Right lobe of liver (tissue), 6 donors: Measurements from ENCODE around the gene SNX30. TPM values are rescaled to one million over a fixed set of nuclear protein-coding genes. Genes with fewer than 3 reads are reported as not detected.

Source experiments
- ATAC-seq, 4 donors: fragments of 200-7000 bp; cut with Tn5 transposase; one replicate each; pipeline ENCODE4 v1.9.1; 2020; ENCODE audit warnings: mild to moderate bottlenecking in 4 of 4, moderate library complexity in 4 of 4
- DNase-seq, 3 donors: peaks; one replicate each; pipeline ENCODE4 v3.0.0-alpha.2; 2020
- H3K27ac ChIP-seq, 3 donors: fragments of 200-600 bp; one replicate each; pipeline ENCODE4 v1.8.0; 2022
- H3K27me3 ChIP-seq, 2 donors: fragments of 200-600 bp; one replicate each; pipeline ENCODE4 v1.8.0; 2022
- H3K36me3 ChIP-seq, 4 donors: fragments of 200-600 bp; sonication (generic) in 1 of 4; one replicate each; pipeline versions ENCODE4 v1.5.1 to v1.8.0; 2017 to 2022; ENCODE audit warnings: control low read depth in 1 of 4
- H3K4me1 ChIP-seq, 4 donors: fragments of 200-600 bp; sonication (generic) in 1 of 4; one replicate each; pipeline versions ENCODE4 v1.5.1 to v1.8.0; 2017 to 2022; ENCODE audit warnings: control low read depth in 1 of 4
- H3K4me3 ChIP-seq, 3 donors: fragments of 200-600 bp; one replicate each; pipeline ENCODE4 v1.8.0; 2022
- H3K9me3 ChIP-seq, 4 donors: fragments of 200-600 bp; sonication (generic) in 1 of 4; one replicate each; pipeline versions ENCODE4 v1.5.1 to v1.8.0; 2017 to 2022; ENCODE audit warnings: control low read depth in 1 of 4
- POLR2A ChIP-seq: fragments of 450-650 bp; IDR thresholded peaks from one replicate; pipeline ENCODE4 v1.6.1; 2017; ENCODE audit warnings: antibody characterized with exemption, mild to moderate bottlenecking
- WGBS: methylation state at CpG from one replicate; pipeline ENCODE4 v1.1.6; 2018; ENCODE audit warnings: low coverage, low lambda C conversion rate; ENCODE audit not compliant: insufficient coverage; ENCODE audit errors: missing lambda C conversion rate; 5-methylcytosine and 5-hydroxymethylcytosine counted together
- intact Hi-C, 2 donors: fragments of 100-400 bp; cut with DNase I; formaldehyde crosslinking; loops; one replicate each; pipeline versions ENCODE4 v1.11.2 to v1.14.1; 2022
- total RNA-seq, 6 experiments: library from RNA; depleted of rRNA in 2 of 6; stranded (reverse); fragments of >200 nt in 2 of 6; fragmentation: NEBNext Ultra II Directional in 3 of 6; extraction: Animal tissue kit (Norgen Biotek cat#: 25700) in 3 of 6; gene quantifications; one replicate each; pipeline versions ENCODE4 v1.1.0 to v1.2.4, GENCODE V29; 2016 to 2023
- TF ChIP-seq, protein P1 (sequence below), 4 donors: fragments of 200-600 bp in 3 of 4; fragments of 450-650 bp in 1 of 4; IDR thresholded peaks; one replicate each; pipeline versions ENCODE4 v1.5.1 to v1.8.0; 2016 to 2022; ENCODE audit warnings: antibody characterized with exemption in 4 of 4, mild to moderate bottlenecking in 2 of 4
- donor health status: DM: no; HTN: yes; CAD: no.
- donor health status: DM: no; HTN: no; CAD: no.
- donor health status: DM: no; HTN: no; CAD: no.
- donor health status: DM: no; HTN: yes; CAD: no.
- donor health status: DM: no; HTN: yes; CAD: no.

SNX30 gene
- total RNA-seq, 6 experiments from 2014 or later = 5.2 to 9.0 (median 7.5) TPM

DNA sequence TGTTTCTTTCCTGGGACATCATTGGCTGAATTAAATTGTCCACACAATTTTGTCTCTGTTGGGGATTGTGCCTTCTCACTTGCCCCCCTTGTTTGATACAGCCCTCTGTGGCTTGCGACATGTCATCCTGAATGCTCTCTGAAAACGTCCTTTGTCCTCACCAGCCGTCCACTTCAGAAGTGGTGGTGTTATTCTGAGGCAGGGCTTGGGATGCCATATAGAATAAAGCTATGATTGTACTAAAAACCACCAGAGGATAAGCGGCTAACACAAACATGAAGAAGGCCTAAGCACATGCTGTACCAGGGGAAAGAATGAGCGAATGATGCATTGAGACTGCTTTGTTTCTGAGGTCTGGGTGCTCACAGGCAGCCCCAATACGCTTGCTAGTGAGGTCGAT is 3.5 kb upstream of the SNX30 start:
- Histone ChIP-seq H3K9me3 (peaks cover 0 to 2% (median 0%) of the 10 kb centered on the region in 4 donors), H3K4me3 (no peak overlapping the region), H3K4me1 (peaks cover 0 to 8% (median 2%) of the 10 kb centered on the region in 4 donors), H3K27me3 (no peaks in the 10 kb centered on the region), H3K36me3 (no peaks in the 10 kb centered on the region), H3K27ac (no peak overlapping the region)
- intact Hi-C loops = no loop called here
- ATAC-seq (no peak), DNase-seq (no peak)
- no CpG with 5 or more reads among the region's 7 CpGs for WGBS
- TF ChIP-seq, protein P1, sequence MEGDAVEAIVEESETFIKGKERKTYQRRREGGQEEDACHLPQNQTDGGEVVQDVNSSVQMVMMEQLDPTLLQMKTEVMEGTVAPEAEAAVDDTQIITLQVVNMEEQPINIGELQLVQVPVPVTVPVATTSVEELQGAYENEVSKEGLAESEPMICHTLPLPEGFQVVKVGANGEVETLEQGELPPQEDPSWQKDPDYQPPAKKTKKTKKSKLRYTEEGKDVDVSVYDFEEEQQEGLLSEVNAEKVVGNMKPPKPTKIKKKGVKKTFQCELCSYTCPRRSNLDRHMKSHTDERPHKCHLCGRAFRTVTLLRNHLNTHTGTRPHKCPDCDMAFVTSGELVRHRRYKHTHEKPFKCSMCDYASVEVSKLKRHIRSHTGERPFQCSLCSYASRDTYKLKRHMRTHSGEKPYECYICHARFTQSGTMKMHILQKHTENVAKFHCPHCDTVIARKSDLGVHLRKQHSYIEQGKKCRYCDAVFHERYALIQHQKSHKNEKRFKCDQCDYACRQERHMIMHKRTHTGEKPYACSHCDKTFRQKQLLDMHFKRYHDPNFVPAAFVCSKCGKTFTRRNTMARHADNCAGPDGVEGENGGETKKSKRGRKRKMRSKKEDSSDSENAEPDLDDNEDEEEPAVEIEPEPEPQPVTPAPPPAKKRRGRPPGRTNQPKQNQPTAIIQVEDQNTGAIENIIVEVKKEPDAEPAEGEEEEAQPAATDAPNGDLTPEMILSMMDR (IDR thresholded peaks at IDR 0.05) = no peak
- TF ChIP-seq POLR2A = no peak

DNA sequence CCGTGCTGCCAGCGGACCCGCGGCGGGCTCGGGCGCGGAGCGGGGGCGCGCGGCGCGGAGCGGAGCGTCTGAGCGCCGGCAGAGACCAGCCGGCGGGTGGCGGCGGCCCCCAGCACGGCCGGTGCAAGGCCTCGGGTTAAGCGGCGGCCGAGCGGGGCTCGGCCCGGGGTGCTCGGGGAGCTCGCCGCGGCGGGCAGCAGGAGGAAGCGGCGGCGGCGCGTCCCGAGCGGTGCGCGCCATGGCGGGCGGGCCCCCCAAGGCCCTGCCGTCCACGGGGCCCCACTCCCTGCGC is 150 bp downstream of the SNX30 start:
- peaks cover 0 to 16% (median 7%) of the 10 kb centered on the region in 4 donors for H3K4me1 ChIP-seq
- peaks cover 0 to 2% (median 0%) of the 10 kb centered on the region in 4 donors for H3K9me3 ChIP-seq
- ATAC-seq (peak; percentile 1 to 18 (median 10)), DNase-seq (no peak)
- H3K27me3 ChIP-seq = no peaks in the 10 kb centered on the region
- peak overlapping the region; percentile 62 to 73 (median 71) for H3K27ac ChIP-seq
- intact Hi-C loops = no loop called here
- no peak for TF ChIP-seq POLR2A
- TF ChIP-seq, protein P1 (IDR thresholded peaks at IDR 0.05) = no peak
- peak overlapping the region; percentile 86 to 95 (median 92) for H3K4me3 ChIP-seq
- no peaks in the 10 kb centered on the region for H3K36me3 ChIP-seq
- WGBS = no CpG with 5 or more reads among the region's 50 CpGs

DNA sequence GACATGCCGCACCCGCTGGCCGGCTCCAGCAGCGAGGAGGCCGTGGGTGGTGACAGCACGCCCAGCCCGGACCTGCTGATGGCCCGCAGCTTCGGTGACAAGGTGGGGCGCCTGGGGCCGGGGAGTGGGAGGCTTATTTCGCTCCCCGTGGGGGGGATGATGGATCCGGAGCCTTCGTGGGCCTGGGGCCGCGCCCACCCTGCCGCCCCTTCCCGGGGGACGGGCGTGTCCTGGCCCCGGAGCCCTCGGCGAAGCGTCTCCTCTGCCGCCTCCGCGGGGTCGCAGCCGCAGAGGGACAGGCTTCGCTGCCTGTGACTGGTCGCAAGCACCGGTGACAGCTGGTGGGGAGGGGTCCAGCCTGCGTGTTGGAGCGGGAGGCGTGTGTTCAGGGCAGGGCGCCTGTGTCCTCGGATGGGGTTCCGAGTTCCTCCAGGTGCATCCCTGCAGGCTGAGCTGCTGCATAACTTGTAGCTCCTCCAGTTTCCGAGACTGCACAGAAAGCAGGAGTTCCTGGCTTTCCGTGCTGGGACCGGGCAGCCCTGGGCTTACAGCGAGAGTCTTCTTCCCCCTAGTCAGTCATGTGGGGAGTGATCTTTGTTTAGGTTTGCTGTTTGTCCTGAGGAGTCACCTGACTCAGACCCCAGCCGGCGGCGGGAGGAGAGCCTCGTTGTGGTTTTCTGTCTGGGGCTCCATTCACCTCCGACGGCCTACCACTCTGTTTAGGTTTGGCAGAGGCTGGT is 666 bp downstream of the SNX30 start:
- peak; percentile 28 for TF ChIP-seq POLR2A
- TF ChIP-seq, protein P1 (IDR thresholded peaks at IDR 0.05) = no peak
- Histone ChIP-seq H3K27me3 (no peaks in the 10 kb centered on the region), H3K4me3 (peak overlapping the region; percentile 86 to 95 (median 92)), H3K9me3 (peaks cover 0 to 2% (median 0%) of the 10 kb centered on the region in 4 donors), H3K27ac (peak overlapping the region; percentile 62 to 73 (median 71)), H3K4me1 (peaks cover 0 to 20% (median 7%) of the 10 kb centered on the region in 4 donors), H3K36me3 (no peaks in the 10 kb centered on the region)
- intact Hi-C loops = no loop called here
- ATAC-seq (peak; percentile 35 to 50 (median 48)), DNase-seq (peak; percentile 59 to 69 (median 60))
- WGBS = 0% methylated on average over 5 of the region's 49 CpGs

DNA sequence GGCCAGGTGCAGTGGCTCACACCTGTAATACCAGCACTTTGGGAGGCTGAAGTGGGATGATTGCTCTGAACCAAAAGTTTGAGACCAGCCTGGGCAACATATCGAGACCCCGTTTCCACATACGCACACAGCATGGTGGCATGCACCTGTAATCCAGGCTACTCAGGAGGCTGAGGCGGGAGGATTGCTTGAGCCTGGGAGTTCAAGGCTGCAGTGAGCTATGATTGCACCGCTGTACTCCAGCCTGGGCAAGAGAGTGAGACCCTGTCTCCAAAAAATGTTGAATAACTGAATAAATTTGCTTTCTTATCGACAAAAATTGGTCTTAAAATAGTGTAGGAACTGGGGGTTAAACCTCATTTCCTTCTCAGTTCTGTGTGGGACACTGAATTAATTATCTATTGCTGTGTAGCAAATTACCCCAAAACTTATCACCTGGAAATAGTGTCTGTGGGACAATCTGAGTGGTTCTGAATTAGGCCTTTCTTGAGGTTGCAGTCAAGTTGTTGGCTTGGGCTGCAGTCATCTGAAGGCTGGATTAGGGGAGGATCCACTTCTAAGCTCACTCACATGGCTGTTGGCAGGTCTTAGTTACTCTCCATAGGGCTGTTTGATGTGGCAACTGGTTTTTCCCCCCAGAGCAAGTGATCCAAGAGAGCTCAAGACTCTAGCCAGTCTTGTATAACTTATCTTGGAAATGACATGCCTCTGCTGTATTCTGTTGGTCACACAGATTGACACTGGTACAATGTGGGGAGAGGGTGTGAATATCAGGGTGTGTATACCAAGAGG is 2.0 kb downstream of the SNX30 start:
- no peak overlapping the region for H3K27ac ChIP-seq
- H3K4me1 ChIP-seq = peaks cover 0 to 20% (median 7%) of the 10 kb centered on the region in 4 donors
- H3K9me3 ChIP-seq = peaks cover 0 to 2% (median 0%) of the 10 kb centered on the region in 4 donors
- no peak for DNase-seq
- intact Hi-C loops = no loop called here
- H3K27me3 ChIP-seq = no peaks in the 10 kb centered on the region
- 69% methylated on average over 4 of the region's 6 CpGs for WGBS
- no peak overlapping the region for H3K4me3 ChIP-seq
- no peaks in the 10 kb centered on the region for H3K36me3 ChIP-seq
- ATAC-seq = no peak
- TF ChIP-seq POLR2A = no peak
- TF ChIP-seq, protein P1 (IDR thresholded peaks at IDR 0.05) = no peak
